Keratinocyte (primary cell): ENCODE results near the gene MAGI2. TPM values are rescaled to one million over a fixed set of nuclear protein-coding genes. Genes with fewer than 3 reads are reported as not detected.

Experiments
- DNase-seq: peaks from one replicate; pipeline ENCODE4 v3.0.0-alpha.2; 2011; ENCODE audit warnings: low read depth, missing footprints, low spot score
- FAIRE-seq: peaks from 2 replicates; lab custom pipeline; 2011; peaks lifted over from hg19 to GRCh38; lab: Jason Lieb, UNC
- H2AFZ ChIP-seq: 2 replicates; pipeline ENCODE4 v1.6.0; 2012; ENCODE audit warnings: low read length, control low read depth, inconsistent platforms; ENCODE audit not compliant: control insufficient read depth
- H3K27ac ChIP-seq: 2 replicates; pipeline ENCODE4 v1.5.1; 2011; ENCODE audit warnings: low read length; ENCODE audit not compliant: control insufficient read depth, insufficient read depth
- H3K27me3 ChIP-seq: 3 replicates; pipeline ENCODE4 v1.6.0; 2011; ENCODE audit warnings: low read length; ENCODE audit not compliant: control insufficient read depth, insufficient read depth; ENCODE audit errors: extremely low read depth
- H3K36me3 ChIP-seq, 2 experiments: 2 replicates in 1 of 2; 3 replicates in 1 of 2; pipeline ENCODE4 v1.5.1; 2011; ENCODE audit warnings: low read length in 2 of 2, mild to moderate bottlenecking in 1 of 2; ENCODE audit not compliant: control insufficient read depth in 2 of 2, insufficient read depth in 2 of 2; ENCODE audit errors: extremely low read depth in 1 of 2
- H3K4me1 ChIP-seq: 3 replicates; pipeline ENCODE4 v1.5.1; 2011; ENCODE audit warnings: low read length; ENCODE audit not compliant: control insufficient read depth, insufficient read depth; ENCODE audit errors: extremely low read depth
- H3K4me2 ChIP-seq: 3 replicates; pipeline ENCODE4 v1.6.0; 2011; ENCODE audit warnings: low read depth, low read length; ENCODE audit not compliant: control insufficient read depth, insufficient read depth; ENCODE audit errors: extremely low read depth
- H3K4me3 ChIP-seq, 3 experiments: fragments of 200-600 bp in 1 of 3; sonication (generic) in 1 of 3; 2 replicates in 2 of 3; 3 replicates in 1 of 3; pipeline ENCODE4 v1.5.1; 2011 to 2016; ENCODE audit warnings: low read length in 3 of 3, mild to moderate bottlenecking in 3 of 3, control low read depth in 2 of 3, inconsistent platforms in 1 of 3, low read depth in 1 of 3, mixed read lengths in 1 of 3, mixed run types in 1 of 3, moderate library complexity in 1 of 3; ENCODE audit not compliant: control insufficient read depth in 2 of 3, insufficient read depth in 2 of 3; ENCODE audit errors: extremely low read depth in 1 of 3
- H3K79me2 ChIP-seq: 2 replicates; pipeline ENCODE4 v1.6.0; 2012; ENCODE audit warnings: low read length; ENCODE audit not compliant: control insufficient read depth, insufficient read depth
- H3K9ac ChIP-seq: 3 replicates; pipeline ENCODE4 v1.6.0; 2011; ENCODE audit warnings: low read length; ENCODE audit not compliant: control insufficient read depth, insufficient read depth; ENCODE audit errors: extremely low read depth
- H3K9me1 ChIP-seq: 3 replicates; pipeline ENCODE4 v1.6.0; 2011; ENCODE audit warnings: low read length; ENCODE audit not compliant: control insufficient read depth, insufficient read depth; ENCODE audit errors: extremely low read depth
- H3K9me3 ChIP-seq: 2 replicates; pipeline ENCODE4 v1.5.1; 2012; ENCODE audit warnings: low read depth, low read length; ENCODE audit not compliant: control insufficient read depth
- H4K20me1 ChIP-seq: 3 replicates; pipeline ENCODE4 v1.6.0; 2011; ENCODE audit warnings: low read length; ENCODE audit not compliant: control insufficient read depth, insufficient read depth; ENCODE audit errors: extremely low read depth
- EZH2 ChIP-seq: IDR thresholded peaks from one replicate; pipeline ENCODE4 v1.6.1; 2012; ENCODE audit warnings: inconsistent platforms, mild to moderate bottlenecking, low read length, moderate library complexity
- dilution Hi-C: fragments of 300-500 bp; cut with MboI; formaldehyde crosslinking; loops from one replicate; pipeline ENCODE4 v1.7.0; 2020; ENCODE audit warnings: low sequenced_read_pairs; ENCODE audit not compliant: extremely low pct_ligation_motif_present
- polyA plus RNA-seq, 5 experiments: library from polyadenylated mRNA; depleted of rRNA in 3 of 5; stranded (reverse) in 3 of 5; stranded (forward) in 1 of 5; unstranded in 1 of 5; fragments of >200 nt; gene quantifications; 1 replicate in 1 of 5; 2 replicates in 3 of 5; 3 replicates in 1 of 5; pipeline versions ENCODE4 v1.2.1 to v1.2.3, GENCODE V29; 2011 to 2012; ENCODE audit warnings: missing spikeins in 2 of 5, low read depth in 1 of 5, low replicate concordance in 1 of 5
- TF ChIP-seq, protein P1 (sequence below), 3 experiments: IDR thresholded peaks in 1 of 3; conservative IDR thresholded peaks in 1 of 3; optimal IDR thresholded peaks in 1 of 3; 2 replicates in 2 of 3; 3 replicates in 1 of 3; pipeline versions ENCODE3 to v1.5.1; 2011; ENCODE audit warnings: low read length in 3 of 3, mild to moderate bottlenecking in 3 of 3, moderate library complexity in 2 of 3, control low read depth in 1 of 3, inconsistent platforms in 1 of 3; ENCODE audit not compliant: insufficient read depth in 2 of 3; ENCODE audit errors: extremely low read depth in 1 of 3

The MAGI2 gene
- polyA plus RNA-seq, 1 donor (not counting 4 experiments of a cell fraction or from before 2014, with no cell fraction given) = 0.07 TPM

DNA sequence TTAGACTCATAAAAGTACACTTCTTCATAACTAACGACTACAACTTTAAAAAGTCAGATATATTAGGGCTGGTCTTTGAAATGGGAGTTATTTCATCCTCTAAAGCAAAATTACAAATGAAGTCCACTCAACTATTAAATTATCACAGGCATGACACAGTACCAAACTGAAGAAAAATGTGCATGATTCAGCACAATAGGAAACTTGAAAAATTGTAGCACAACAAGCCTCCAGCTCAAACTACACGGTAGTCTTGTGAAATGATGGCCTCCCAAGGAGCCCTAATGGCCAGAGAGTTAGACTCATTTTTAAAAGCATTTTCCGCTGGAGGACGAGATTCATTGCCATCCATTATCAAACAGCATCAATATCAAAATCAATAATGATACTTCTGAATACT, 76.4 kb downstream of the MAGI2 start:
- DNase-seq = no peak
- dilution Hi-C loops = no loop called here

DNA sequence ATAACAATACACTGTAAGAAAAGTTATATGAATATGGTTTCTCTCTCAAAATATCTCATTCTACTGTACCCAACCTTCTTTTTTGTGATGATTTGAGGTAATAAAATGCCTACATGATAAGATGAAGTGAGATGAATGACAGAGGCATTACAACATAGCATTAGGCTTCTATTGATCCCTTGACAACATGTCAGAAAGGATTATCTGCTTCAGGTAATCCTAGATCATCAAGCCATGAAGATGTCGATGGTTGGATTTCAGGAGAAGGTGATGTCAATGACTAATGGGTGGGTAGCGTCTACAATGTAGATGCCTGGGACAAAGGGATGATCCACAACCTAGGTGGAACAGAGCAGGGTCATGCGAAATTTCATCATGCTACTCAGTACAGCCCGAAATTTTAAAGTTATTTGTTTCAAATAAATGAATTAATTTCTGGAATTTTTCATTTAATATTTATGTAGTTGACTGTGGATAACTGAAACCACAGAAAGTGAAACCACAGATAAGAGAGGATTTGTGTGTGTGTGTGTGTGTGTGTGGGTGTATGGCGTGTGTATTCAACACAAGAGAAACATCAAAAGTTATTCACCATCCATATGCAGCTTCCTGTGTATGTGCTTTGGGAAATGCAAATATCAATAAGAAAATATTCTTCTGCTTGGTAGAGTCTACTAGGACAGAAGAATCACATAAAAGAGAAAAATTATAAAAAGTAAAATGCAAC, 77.0 kb downstream of the MAGI2 start:
- H3K79me2 ChIP-seq = no peaks in the 10 kb centered on the region
- dilution Hi-C loops = no loop called here
- no peak for DNase-seq
- no peaks in the 10 kb centered on the region for H3K36me3 ChIP-seq
- FAIRE-seq = no peak
- H3K9me3 ChIP-seq = no peaks in the 10 kb centered on the region
- H3K4me1 ChIP-seq = no peaks in the 10 kb centered on the region
- no peaks in the 10 kb centered on the region for H3K27me3 ChIP-seq
- no peak overlapping the region for H2AFZ ChIP-seq
- H4K20me1 ChIP-seq = no peaks in the 10 kb centered on the region
- H3K4me3 ChIP-seq = no peak overlapping the region
- TF ChIP-seq, protein P1, sequence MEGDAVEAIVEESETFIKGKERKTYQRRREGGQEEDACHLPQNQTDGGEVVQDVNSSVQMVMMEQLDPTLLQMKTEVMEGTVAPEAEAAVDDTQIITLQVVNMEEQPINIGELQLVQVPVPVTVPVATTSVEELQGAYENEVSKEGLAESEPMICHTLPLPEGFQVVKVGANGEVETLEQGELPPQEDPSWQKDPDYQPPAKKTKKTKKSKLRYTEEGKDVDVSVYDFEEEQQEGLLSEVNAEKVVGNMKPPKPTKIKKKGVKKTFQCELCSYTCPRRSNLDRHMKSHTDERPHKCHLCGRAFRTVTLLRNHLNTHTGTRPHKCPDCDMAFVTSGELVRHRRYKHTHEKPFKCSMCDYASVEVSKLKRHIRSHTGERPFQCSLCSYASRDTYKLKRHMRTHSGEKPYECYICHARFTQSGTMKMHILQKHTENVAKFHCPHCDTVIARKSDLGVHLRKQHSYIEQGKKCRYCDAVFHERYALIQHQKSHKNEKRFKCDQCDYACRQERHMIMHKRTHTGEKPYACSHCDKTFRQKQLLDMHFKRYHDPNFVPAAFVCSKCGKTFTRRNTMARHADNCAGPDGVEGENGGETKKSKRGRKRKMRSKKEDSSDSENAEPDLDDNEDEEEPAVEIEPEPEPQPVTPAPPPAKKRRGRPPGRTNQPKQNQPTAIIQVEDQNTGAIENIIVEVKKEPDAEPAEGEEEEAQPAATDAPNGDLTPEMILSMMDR (optimal IDR thresholded peaks at IDR 0.05 in 1 of 3, IDR thresholded peaks at IDR 0.05 in 1 of 3, conservative IDR thresholded peaks at IDR 0.05 in 1 of 3; ENCODE audit: extremely low read depth in 1 of 3, insufficient read depth in 2 of 3, low read length in 3 of 3) = no peak
- TF ChIP-seq EZH2 = no peak
- H3K4me2 ChIP-seq = no peak overlapping the region
- H3K9me1 ChIP-seq = no peaks in the 10 kb centered on the region
- no peak overlapping the region for H3K9ac ChIP-seq
- H3K27ac ChIP-seq = no peak overlapping the region

More for the DNA sequence above, 76.4 kb downstream of the MAGI2 start:
- no peak for TF ChIP-seq EZH2
- TF ChIP-seq, protein P1 (optimal IDR thresholded peaks at IDR 0.05 in 1 of 3, IDR thresholded peaks at IDR 0.05 in 1 of 3, conservative IDR thresholded peaks at IDR 0.05 in 1 of 3; ENCODE audit: extremely low read depth in 1 of 3, insufficient read depth in 2 of 3, low read length in 3 of 3) = no peak
- no peaks in the 10 kb centered on the region for H3K4me1 ChIP-seq
- no peak overlapping the region for H3K4me2 ChIP-seq
- H3K79me2 ChIP-seq = no peaks in the 10 kb centered on the region
- H3K9me3 ChIP-seq = no peaks in the 10 kb centered on the region
- no peaks in the 10 kb centered on the region for H3K9me1 ChIP-seq
- H3K36me3 ChIP-seq = no peaks in the 10 kb centered on the region
- no peaks in the 10 kb centered on the region for H4K20me1 ChIP-seq
- no peak overlapping the region for H2AFZ ChIP-seq
- no peak for FAIRE-seq
- H3K27me3 ChIP-seq = no peaks in the 10 kb centered on the region
- no peak overlapping the region for H3K27ac ChIP-seq
- H3K4me3 ChIP-seq = no peak overlapping the region
- no peak overlapping the region for H3K9ac ChIP-seq
